OCI-LY1 (cell line): Measurements from ENCODE around the gene BZW2.

Experiments
- H2AFZ ChIP-seq: fragments of 200-600 bp; sonication (generic), shearing (Covaris generic); 2 replicates; pipeline ENCODE4 v1.6.0; 2014; ENCODE audit warnings: antibody characterized with exemption, mild to moderate bottlenecking, low read length
- H3F3A ChIP-seq: fragments of 200-600 bp; sonication (generic), shearing (Covaris generic); 2 replicates; pipeline ENCODE4 v1.6.0; 2014; ENCODE audit warnings: mild to moderate bottlenecking, antibody characterized with exemption, low read length, moderate library complexity; ENCODE audit not compliant: insufficient read depth
- H3K27ac ChIP-seq: fragments of 200-600 bp; sonication (generic); 2 replicates; pipeline ENCODE4 v1.5.1; 2014; ENCODE audit warnings: low read length, mixed run types, mild to moderate bottlenecking, low read depth; ENCODE audit not compliant: poor library complexity, severe bottlenecking
- H3K27me3 ChIP-seq: fragments of 200-600 bp; sonication (generic); 2 replicates; pipeline ENCODE4 v1.6.0; 2014; ENCODE audit warnings: antibody characterized with exemption, mild to moderate bottlenecking, low read length, moderate library complexity; ENCODE audit not compliant: insufficient read depth
- H3K36me3 ChIP-seq: fragments of 200-600 bp; sonication (generic); 2 replicates; pipeline ENCODE4 v1.6.1; 2014; ENCODE audit warnings: mild to moderate bottlenecking, antibody characterized with exemption, low read length, moderate library complexity, mixed read lengths; ENCODE audit not compliant: insufficient read depth
- H3K4me1 ChIP-seq: fragments of 200-600 bp; sonication (generic); 2 replicates; pipeline ENCODE4 v1.5.1; 2014; ENCODE audit warnings: mild to moderate bottlenecking, low read length, moderate library complexity; ENCODE audit not compliant: insufficient read depth, severe bottlenecking
- H3K4me2 ChIP-seq: fragments of 200-600 bp; sonication (generic), shearing (Covaris generic); 2 replicates; pipeline ENCODE4 v1.6.1; 2014; ENCODE audit warnings: low read length
- H3K4me3 ChIP-seq: fragments of 200-600 bp; sonication (generic); 2 replicates; pipeline ENCODE4 v1.5.1; 2014; ENCODE audit warnings: low read length, low read depth, mild to moderate bottlenecking, mixed read lengths; ENCODE audit not compliant: poor library complexity, severe bottlenecking
- H3K79me2 ChIP-seq: fragments of 200-600 bp; shearing (Covaris generic); 2 replicates; pipeline ENCODE4 v1.6.1; 2016; ENCODE audit warnings: mixed run types, low read length, mixed read lengths; ENCODE audit not compliant: insufficient read depth
- H3K9ac ChIP-seq: fragments of 200-600 bp; sonication (generic), shearing (Covaris generic); 2 replicates; pipeline ENCODE4 v1.6.1; 2014; ENCODE audit warnings: mild to moderate bottlenecking, low read length, mixed read lengths
- H3K9me2 ChIP-seq: fragments of 200-600 bp; sonication (generic), shearing (Covaris generic); 2 replicates; pipeline ENCODE4 v1.6.1; 2014; ENCODE audit warnings: low read depth, mild to moderate bottlenecking, low read length, mixed read lengths
- H3K9me3 ChIP-seq: fragments of 200-600 bp; shearing (Covaris generic); 2 replicates; pipeline ENCODE4 v1.6.1; 2014; ENCODE audit warnings: low read length, mixed read lengths
- H4K20me1 ChIP-seq: fragments of 200-600 bp; sonication (generic), shearing (Covaris generic); 2 replicates; pipeline ENCODE4 v1.6.0; 2016; ENCODE audit warnings: mild to moderate bottlenecking, low read length; ENCODE audit not compliant: insufficient read depth
- CTCF ChIP-seq: fragments of 200-600 bp; sonication (generic), shearing (Covaris generic); IDR thresholded peaks from 2 replicates; pipeline ENCODE4 v1.5.1; 2017; ENCODE audit warnings: mild to moderate bottlenecking, antibody characterized with exemption, low read length, moderate library complexity, mixed read lengths
- EZH2 ChIP-seq: fragments of 200-600 bp; sonication (generic), shearing (Covaris generic); IDR thresholded peaks from 2 replicates; pipeline ENCODE4 v1.8.0; 2017; ENCODE audit warnings: borderline replicate concordance, mixed run types, mild to moderate bottlenecking, antibody characterized with exemption, low read length, moderate library complexity, mixed read lengths

BZW2 gene

GRCh38 chr7:16634271-16634738, 11.7 kb upstream of the BZW2 start:
- Histone ChIP-seq H4K20me1 (no peaks in the 10 kb centered on the region), H3K9ac (no peak overlapping the region), H3K4me3 (no peak overlapping the region), H3K36me3 (no peaks in the 10 kb centered on the region), H3K9me2 (no peaks in the 10 kb centered on the region), H3K27ac (no peak overlapping the region), H3K4me2 (no peak overlapping the region), H3K9me3 (no peaks in the 10 kb centered on the region), H2AFZ (no peak overlapping the region), H3K79me2 (no peaks in the 10 kb centered on the region), H3K27me3 (no peaks in the 10 kb centered on the region), H3K4me1 (no peaks in the 10 kb centered on the region), H3F3A (no peaks in the 10 kb centered on the region)
- no peak for TF ChIP-seq EZH2
- no peak for TF ChIP-seq CTCF

- no peaks in the 10 kb centered on the region for H3K9me3 ChIP-seq
- no peaks in the 10 kb centered on the region for H3K9me2 ChIP-seq
- H3K36me3 ChIP-seq = no peaks in the 10 kb centered on the region
- no peak overlapping the region for H2AFZ ChIP-seq
- no peaks in the 10 kb centered on the region for H3F3A ChIP-seq
- no peak overlapping the region for H3K9ac ChIP-seq
- H3K4me2 ChIP-seq = no peak overlapping the region
- no peaks in the 10 kb centered on the region for H3K4me1 ChIP-seq
- H3K4me3 ChIP-seq = no peak overlapping the region
- no peaks in the 10 kb centered on the region for H3K79me2 ChIP-seq
- H3K27me3 ChIP-seq = no peaks in the 10 kb centered on the region
- TF ChIP-seq EZH2 (no peak), CTCF (no peak)
- H4K20me1 ChIP-seq = no peaks in the 10 kb centered on the region
- no peak overlapping the region for H3K27ac ChIP-seq
Measured at GRCh38 chr7:16636555-16637101, 9.4 kb upstream of the BZW2 start.

GRCh38 chr7:16637379-16637778, 8.6 kb upstream of the BZW2 start:
- Histone ChIP-seq H3K9me3 (no peaks in the 10 kb centered on the region), H3F3A (0 out of 2 replicates have a peak, but pooled peaks cover 5% of the 10 kb centered on the region), H3K9ac (no peak overlapping the region), H3K27me3 (no peaks in the 10 kb centered on the region), H3K27ac (no peak overlapping the region), H3K4me2 (no peak overlapping the region), H3K4me1 (no peaks in the 10 kb centered on the region), H2AFZ (no peak overlapping the region), H3K4me3 (no peak overlapping the region), H4K20me1 (no peaks in the 10 kb centered on the region), H3K79me2 (no peaks in the 10 kb centered on the region), H3K36me3 (no peaks in the 10 kb centered on the region), H3K9me2 (no peaks in the 10 kb centered on the region)
- no peak for TF ChIP-seq CTCF
- no peak for TF ChIP-seq EZH2
